Activated CD8-positive, alpha-beta memory T cell treated with anti-CD3 and anti-CD28 coated beads, Interleukin-2, amount 50 U/mL, for 4 hours (primary cell): ENCODE data around the gene STAMBP.
A peak's percentile ranks its signal among the peaks of the same experiment; 100 is the strongest.
"Not testable (repeated sequence)": the region's sequence is repeated elsewhere in the genome, so short reads cannot be mapped to it uniquely, and the experiment has no call there.

Source experiments
- DNase-seq: peaks from one replicate; pipeline ENCODE4 v3.0.0-alpha.2; 2020

The STAMBP gene

DNA sequence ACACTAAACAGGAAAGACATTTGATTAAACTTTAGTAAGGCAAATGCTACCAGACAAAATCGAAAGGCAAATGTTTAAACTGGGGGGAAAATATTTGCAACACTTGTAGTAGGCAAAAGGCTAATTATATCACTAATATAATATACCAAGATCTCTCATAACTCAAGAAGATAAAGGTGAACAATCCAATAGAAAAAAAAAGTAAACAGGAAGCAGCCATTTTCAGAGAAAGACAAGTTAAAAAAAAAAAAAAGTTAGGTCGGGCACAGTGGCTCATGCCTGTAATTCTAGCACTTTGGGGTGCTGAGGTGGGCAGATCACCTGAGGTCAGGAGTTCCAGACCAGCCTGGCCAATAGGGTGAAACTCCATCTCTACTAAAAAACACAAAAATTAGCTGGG is 59.6 kb downstream of the STAMBP start:
- DNase-seq: no peak

GRCh38 chr2:73889206-73889605 is 60.4 kb downstream of the STAMBP start:
- DNase-seq: no peak

- DNase-seq: no peak
Measured at GRCh38 chr2:73890301-73891092, 61.7 kb downstream of the STAMBP start.

- DNase-seq: no peak
Measured at GRCh38 chr2:73891276-73891901, 62.6 kb downstream of the STAMBP start.

DNA sequence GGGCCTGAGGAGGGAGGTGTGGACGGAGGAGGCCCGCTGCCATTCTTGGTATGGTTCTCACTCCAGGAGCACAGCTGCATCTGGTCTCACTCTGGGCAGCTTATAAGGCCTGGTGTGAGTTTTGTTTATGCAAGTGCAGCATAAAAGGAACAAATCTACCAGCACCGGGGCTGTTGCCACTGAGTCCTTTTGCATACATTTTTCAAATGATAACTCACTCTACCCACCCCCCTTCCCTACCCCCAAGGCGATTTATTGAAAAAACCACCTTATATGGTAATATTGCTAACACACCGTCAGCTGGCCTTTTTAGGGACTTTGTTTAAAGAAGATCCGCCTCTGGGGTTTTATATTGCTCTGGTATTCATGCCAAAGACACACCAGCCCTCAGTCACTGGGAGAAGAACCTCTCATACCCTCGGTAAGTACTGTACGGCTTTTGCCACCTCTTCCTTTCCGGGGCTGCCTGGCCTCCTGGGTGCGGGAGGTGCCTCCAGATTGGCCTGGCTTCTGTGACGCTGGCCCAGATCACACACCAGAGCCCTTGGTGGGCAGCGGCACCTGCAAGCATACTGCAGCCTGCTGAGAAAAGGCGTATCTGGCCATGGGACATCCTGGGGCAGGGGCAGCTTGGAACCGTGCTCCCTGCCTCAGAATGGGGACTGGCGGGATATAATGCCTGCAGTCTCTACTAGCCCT is 64.0 kb downstream of the STAMBP start, which contains the start of gene ACTG2:
ACTG2 (plus strand) TSS at position 378 of the 699 bp plus-strand sequence. CDS start 8,304 bp downstream, outside the sequence.
- no peak for DNase-seq

DNA sequence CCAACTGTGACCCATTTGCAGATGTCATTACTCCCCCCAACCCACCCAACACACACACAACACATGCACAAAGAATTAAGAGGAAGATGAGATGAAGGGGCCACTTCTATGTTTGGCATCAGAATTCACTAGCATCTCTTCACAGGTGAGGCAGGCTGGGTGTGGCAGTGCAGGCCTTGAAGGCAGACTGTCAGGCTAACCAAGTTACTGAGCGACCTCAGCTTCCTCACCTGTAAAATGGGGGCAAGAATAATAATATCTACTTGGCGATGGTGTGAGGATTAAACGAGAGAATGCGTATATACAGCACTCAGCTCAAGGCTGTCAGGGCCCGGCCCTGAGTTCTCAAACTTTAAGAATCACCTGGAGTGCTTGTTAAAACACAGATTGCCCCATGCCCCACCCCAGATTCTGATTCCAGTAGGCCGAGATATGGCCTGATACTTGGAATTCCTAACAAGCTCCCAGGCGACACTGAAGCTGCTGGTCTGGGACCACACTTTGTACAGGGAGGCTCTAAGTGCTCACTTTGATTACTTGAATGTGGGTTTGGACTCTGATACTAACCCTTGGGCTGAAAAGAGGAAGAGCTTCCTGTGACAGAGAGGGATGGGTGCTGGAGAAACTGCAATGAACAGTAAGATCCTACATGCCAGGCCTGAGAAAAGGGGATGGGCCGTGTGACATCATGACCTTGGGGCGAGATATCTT is 65.2 kb downstream of the STAMBP start:
- DNase-seq: no peak

DNA sequence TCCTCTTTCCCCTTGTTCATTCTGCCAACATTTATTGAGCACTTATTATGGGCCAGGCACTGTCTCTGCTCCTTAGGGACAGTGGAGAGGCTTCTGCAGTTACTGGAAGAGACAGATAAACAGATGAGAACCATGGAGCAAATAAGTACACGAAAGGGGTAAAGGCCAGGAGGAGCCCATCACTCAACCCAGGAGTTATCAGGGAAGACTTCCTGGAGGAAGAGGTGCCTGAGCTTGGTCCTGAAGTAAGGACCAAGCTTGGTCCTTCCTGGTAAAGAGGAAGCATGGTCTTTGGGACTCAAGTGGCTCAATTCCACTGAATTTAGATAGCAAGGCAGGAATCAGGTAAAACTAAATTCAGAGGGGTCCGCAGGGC is 65.7 kb downstream of the STAMBP start:
- DNase-seq: no peak

DNA sequence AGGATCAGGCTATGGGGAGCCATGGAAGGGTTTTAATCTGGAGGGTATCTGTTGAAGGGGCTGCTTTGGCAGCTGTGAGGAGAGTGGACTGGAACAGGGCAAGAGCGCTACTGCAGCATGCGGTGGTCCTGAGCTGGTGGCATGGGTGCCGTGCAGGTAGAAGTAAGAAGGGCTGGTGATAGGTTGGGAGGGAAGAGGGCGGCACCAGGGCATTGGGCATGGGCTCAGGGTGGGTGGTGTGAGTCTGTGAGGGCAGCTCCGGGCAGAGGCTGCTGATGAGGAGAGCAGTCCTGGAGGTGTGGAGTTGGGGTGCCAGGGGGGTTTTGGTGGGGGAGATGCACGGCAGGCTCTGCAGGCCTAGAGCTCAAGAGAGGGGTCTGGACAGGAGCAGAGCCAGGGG is 66.1 kb downstream of the STAMBP start:
- DNase-seq: no peak

DNA sequence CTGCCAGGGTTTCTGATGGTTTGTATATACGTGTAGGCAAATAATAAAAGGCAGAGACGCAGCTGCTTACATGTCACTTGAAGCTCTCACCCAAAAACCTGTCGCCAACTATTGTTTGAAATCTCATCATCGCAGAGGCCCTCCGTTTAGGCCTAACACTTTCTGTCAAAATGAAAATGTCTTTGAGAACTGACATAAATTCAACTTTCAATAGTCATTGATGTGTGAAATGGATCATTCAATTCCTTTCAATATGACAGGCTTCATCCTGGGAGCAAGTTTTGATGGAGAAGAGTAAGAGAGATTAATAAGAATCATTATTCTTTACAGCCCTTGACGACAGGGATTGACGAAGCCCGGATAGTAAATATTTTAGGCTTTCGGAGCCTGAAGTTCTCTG is 66.7 kb downstream of the STAMBP start:
- no peak for DNase-seq

DNA sequence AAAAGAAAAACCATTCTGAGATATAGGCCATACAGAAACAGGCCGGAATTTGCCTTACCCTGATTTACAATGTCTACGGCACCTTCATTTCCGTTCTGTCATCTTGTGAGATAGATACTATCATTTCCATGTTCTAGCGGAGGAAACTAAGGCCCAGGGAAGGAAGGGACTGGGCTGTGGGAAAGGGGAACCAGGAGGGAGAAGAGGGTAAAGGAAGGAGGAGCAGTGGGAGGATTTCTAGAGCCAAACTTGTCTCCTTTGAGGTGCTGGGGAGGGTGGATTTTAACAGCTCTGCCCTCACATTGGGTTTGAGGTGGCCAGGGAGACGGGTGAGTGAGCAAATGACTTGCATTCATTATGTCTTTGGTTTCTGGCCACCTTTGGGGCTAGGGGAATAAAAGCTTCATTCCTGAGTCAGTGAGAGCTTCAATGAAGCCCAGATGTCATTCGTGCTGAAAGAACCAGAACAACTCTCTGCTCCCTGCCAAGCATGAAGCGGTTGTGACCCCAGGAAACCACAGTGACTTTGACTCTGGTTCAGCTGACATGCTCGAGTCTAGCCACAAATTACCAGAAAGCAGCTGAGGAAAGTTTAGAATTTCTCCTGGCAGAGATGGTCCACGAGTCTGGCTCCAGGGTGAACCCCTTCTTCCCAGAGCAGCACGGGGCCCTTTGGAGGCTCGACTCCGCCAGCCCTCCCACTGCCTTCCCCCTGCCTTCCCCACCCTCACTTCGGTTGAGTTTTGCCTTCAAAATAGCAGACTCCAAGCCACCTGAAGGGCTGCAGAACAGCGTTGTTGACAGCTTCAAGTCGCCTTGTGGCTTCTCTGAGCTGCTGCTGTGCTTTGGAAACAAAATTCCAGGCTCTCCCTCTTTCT is 67.8 kb downstream of the STAMBP start:
- peak; percentile 37 for DNase-seq

DNA sequence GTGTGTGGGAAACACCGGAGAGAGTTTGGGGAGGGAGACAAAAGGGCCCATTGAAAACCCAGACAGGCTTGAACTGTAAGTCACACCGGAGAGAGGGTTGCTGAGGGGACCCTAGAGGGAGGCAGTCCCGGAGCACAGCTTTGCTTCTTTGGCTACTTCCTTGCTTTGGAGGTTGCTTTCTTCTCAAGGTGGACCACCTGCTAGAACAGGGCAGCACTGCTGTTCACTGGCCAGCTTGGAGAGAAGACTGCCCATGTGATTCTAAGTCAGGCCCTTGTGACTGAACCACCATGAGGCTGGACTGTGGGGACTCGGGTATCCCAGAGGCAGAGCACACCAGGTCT is 68.5 kb downstream of the STAMBP start:
- DNase-seq: no peak

DNA sequence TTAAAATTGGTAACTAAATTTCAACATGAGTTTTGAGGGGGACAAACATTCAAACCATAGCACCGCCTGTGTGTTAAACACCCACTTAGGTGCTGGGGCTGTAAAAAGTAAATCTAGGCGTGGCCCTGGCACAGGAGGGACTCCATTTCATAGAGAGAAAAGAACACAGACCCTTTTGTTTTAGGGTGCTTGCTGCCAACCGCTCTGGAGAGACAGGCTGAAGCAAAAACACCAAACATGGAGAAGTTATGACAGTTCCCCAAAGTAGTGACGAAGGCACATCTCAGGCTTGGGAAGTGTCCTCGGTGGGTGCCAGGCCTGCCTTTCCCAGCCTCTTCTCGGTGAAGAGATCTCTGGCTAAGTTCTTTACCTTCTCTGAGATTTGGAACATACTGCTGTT is 69.2 kb downstream of the STAMBP start:
- DNase-seq: no peak

- DNase-seq: no peak
Measured at GRCh38 chr2:73899801-73900336, 71.1 kb downstream of the STAMBP start.

- DNase-seq: no peak
Measured at GRCh38 chr2:73901143-73901542, 72.4 kb downstream of the STAMBP start.

- no peak for DNase-seq
Measured at GRCh38 chr2:73902284-73902683, 73.5 kb downstream of the STAMBP start.

DNA sequence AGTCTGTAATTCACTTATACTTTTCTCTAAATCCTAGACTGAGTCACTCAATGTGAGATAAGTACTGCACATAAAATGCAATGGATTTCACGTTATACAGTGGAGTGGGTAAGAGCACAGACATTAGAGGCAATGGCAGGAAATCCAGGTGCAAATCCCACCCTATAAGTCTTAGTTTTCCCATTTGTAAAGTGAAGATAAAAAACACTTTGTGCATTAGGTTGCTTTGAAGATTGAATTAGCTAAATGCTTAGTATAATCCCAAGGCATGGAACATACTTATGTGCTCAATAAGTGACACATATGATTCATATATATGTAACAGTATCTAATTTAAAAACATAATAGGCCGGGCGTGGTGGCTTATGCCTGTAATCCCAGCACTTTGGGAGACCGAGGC is 74.6 kb downstream of the STAMBP start:
- DNase-seq: no peak

- DNase-seq: not testable (repeated sequence)
Measured at GRCh38 chr2:73903949-73904613, 75.3 kb downstream of the STAMBP start.

DNA sequence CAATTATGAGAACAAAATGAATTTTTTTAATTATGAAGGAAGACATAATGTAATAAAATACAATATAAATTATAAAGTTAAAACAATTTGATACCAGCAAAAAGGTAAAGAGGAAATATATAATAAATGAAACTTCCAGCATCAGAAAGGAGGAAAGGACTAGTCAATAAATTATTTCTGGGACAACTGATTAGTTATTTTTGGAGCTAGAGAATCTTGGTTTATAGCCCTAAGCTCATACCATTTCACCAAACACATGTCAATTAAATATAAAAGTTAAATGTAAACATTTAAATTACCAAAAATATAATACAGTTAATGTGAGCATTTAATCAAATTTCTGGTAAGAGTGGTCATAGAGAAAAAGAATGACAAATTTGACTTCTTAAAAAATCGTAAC is 76.2 kb downstream of the STAMBP start:
- DNase-seq: no peak

DNA sequence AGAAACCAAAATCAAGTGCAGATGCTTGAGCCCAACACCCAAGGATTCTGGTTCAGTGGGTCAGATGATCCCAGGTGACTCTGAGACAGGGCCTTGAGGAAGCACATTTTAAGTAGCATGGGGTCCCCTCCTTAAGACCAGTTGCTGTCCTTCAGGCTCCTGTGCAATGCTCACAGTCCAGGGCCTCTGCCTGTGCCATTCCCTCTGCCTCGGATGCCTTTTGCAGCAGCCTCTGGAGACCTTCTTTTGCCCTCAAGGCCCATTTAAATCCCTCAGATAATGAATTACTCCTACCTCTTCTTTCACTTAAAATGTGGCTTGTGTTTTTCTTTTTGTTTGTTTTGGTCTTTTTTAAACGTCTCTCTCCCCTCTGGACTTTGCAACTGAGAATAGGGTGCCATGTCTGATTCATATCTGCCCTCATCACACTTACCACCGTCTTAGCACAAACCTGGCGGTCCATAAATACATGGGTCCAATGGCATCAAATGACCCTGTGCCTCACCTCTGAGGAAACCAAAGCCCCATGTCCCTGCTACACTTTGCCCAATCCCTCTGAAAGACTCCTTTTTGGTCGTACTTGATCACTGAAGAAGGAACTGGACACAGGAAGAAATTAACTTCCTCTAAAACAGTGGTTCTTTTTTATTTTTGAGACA is 78.2 kb downstream of the STAMBP start:
- no peak for DNase-seq

DNA sequence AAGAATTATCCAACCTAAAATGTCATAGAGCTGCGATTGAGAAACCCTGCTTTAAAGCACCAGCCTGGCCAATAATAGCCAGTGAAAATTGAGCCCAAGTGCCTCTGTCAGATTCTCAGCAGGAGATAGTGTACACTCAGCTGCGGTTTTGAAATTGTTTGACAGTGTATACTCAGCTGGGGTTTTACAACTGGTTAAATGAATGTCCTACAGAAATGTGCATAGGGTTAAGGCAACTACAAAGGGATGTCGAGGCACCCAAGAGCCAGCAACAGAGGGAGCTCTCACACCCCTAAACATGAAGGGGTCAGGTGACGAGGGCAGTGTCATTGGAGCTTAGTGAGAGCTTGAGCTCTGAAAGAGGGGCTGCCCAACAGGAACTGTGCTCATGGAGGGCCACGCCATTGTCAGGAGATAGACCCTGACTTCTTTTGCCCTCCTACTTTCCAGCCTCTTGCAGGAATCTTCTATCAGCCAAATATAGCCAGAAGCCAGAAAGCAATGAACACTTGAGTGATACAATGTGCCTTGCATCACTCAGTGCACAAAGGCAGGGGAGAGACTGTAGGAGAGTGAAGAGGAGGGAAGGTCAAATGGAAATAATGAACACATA is 79.2 kb downstream of the STAMBP start:
- DNase-seq: peak; percentile 58
